GM19324 (cell line): ENCODE measurements around the gene KCNT1.

Experiments used
- ATAC-seq: cut with Tn5 transposase; IDR thresholded peaks from one replicate; pipeline ENCODE4 v1.9.1; 2021; ENCODE audit warnings: mild to moderate bottlenecking, moderate library complexity; ENCODE audit not compliant: unreplicated experiment, low FRiP score

The KCNT1 gene

GRCh38 chr9:135833864-135834263 is 131.9 kb downstream of the KCNT1 start:
- no peak for ATAC-seq

- ATAC-seq = no peak
Measured at GRCh38 chr9:135835131-135835530, 133.1 kb downstream of the KCNT1 start.

- ATAC-seq = no peak
Measured at GRCh38 chr9:135839516-135839915, 137.5 kb downstream of the KCNT1 start.

GRCh38 chr9:135840107-135840506 is 138.1 kb downstream of the KCNT1 start:
- ATAC-seq = no peak

- no peak for ATAC-seq
Measured at GRCh38 chr9:135840539-135840938, 138.6 kb downstream of the KCNT1 start.
